Osteoblast (primary cell): Measurements from ENCODE around the gene AMY1C. TPM values are rescaled to one million over a fixed set of nuclear protein-coding genes. Genes with fewer than 3 reads are reported as not detected.
"Not testable (repeated sequence)": the region's sequence is repeated elsewhere in the genome, so short reads cannot be mapped to it uniquely, and the experiment has no call there.

Experiments used
- DNase-seq: peaks from one replicate; pipeline ENCODE4 v3.0.0; 2011; ENCODE audit warnings: low spot score, mixed read lengths; ENCODE audit not compliant: insufficient read length; ENCODE audit errors: missing footprints
- H2AFZ ChIP-seq: 2 replicates; pipeline ENCODE4 v1.6.0; 2011; ENCODE audit warnings: mild to moderate bottlenecking, low read length
- H3K27ac ChIP-seq: 2 replicates; pipeline ENCODE4 v1.5.1; 2011; ENCODE audit warnings: mild to moderate bottlenecking, low read depth, low read length, moderate library complexity
- H3K27me3 ChIP-seq: 2 replicates; pipeline ENCODE4 v1.6.0; 2012; ENCODE audit warnings: mild to moderate bottlenecking, control low read depth, inconsistent platforms, low read length, moderate library complexity; ENCODE audit not compliant: insufficient read depth
- H3K36me3 ChIP-seq: 2 replicates; pipeline ENCODE4 v1.5.1; 2011; ENCODE audit warnings: mild to moderate bottlenecking, low read length, control low read depth, moderate library complexity; ENCODE audit not compliant: insufficient read depth
- H3K4me1 ChIP-seq: 2 replicates; pipeline ENCODE4 v1.5.1; 2011; ENCODE audit warnings: mild to moderate bottlenecking, low read length, control low read depth, moderate library complexity; ENCODE audit not compliant: insufficient read depth
- H3K4me2 ChIP-seq: 2 replicates; pipeline ENCODE4 v1.6.0; 2011; ENCODE audit warnings: mild to moderate bottlenecking, low read length; ENCODE audit not compliant: insufficient read depth
- H3K4me3 ChIP-seq: fragments of 200-600 bp; sonication (generic); 3 replicates; pipeline ENCODE4 v1.5.1; 2012; ENCODE audit warnings: mild to moderate bottlenecking, low read length, inconsistent platforms; ENCODE audit not compliant: insufficient read depth
- H3K79me2 ChIP-seq: 2 replicates; pipeline ENCODE4 v1.6.0; 2012; ENCODE audit warnings: mild to moderate bottlenecking, low read length, control low read depth, inconsistent platforms; ENCODE audit not compliant: insufficient read depth
- H3K9me3 ChIP-seq: 2 replicates; pipeline ENCODE4 v1.5.1; 2011; ENCODE audit warnings: low read depth, low read length, control low read depth
- H4K20me1 ChIP-seq: 2 replicates; pipeline ENCODE4 v1.6.0; 2012; ENCODE audit warnings: mild to moderate bottlenecking, low read length, control low read depth; ENCODE audit not compliant: insufficient read depth
- total RNA-seq: library from RNA; depleted of rRNA; stranded (reverse); fragments of >200 nt; gene quantifications from 2 replicates; pipeline ENCODE4 v1.2.3, GENCODE V29; 2012

The AMY1C gene
- not detected in 2 replicates for total RNA-seq

GRCh38 chr1:103749598-103749997 lies at the start of gene AMY1C:
Gene AMY1C, plus strand, starts transcription at chr1:103749898. Its CDS starts 572 bp downstream, at chr1:103750470.
- not testable (repeated sequence) for DNase-seq, H3K4me3 ChIP-seq, H3K27me3 ChIP-seq, H3K9me3 ChIP-seq, H3K36me3 ChIP-seq, H4K20me1 ChIP-seq, H2AFZ ChIP-seq, H3K4me1 ChIP-seq, H3K79me2 ChIP-seq, H3K4me2 ChIP-seq, H3K27ac ChIP-seq

DNA sequence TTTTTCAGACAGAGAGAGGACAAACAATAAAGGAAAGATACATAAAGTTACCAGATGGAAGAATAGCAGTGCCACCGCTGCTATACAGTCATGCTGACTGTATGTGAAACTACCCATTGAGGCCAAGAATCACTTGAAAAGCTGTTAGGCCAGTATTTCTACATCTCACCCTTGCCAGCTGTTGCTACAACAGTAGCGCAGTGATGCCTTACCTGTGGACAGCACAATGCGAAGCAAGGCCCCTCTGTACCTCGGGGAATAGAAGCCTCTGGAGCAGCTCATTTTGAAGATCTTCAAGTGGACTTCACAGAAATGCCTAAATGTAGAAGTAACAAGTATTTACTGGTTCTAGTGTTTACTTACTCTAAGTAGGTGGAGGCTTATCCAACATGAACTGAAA lies 49.0 kb upstream of the AMY1C start:
- not testable (repeated sequence) for H2AFZ ChIP-seq, DNase-seq, H3K4me3 ChIP-seq

DNA sequence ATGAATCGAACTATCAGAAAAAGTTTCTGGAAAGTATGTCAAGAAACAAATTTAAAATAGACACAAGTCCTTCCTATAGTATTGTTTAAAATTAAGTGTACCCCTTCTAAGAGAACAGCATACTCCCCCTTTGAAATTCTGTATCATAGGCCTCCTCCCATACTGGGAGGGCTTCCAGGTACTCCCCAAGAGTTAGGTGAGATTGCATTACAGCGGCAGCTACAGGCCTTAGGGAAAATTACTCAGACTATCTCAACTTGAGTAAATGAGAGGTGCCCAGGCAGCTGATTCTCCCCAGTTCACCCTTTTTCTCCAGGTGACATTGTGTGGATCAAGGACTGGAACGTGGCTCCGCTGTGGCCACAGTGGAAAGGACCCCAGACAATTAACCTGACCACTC lies 48.4 kb upstream of the AMY1C start:
- not testable (repeated sequence) for H3K79me2 ChIP-seq, H3K9me3 ChIP-seq, H3K27me3 ChIP-seq, H3K4me2 ChIP-seq, H3K4me3 ChIP-seq, DNase-seq, H3K36me3 ChIP-seq, H3K27ac ChIP-seq, H2AFZ ChIP-seq, H3K4me1 ChIP-seq, H4K20me1 ChIP-seq

More for the DNA sequence above, 49.0 kb upstream of the AMY1C start:
- H3K27me3 ChIP-seq, H3K9me3 ChIP-seq, H3K27ac ChIP-seq, H3K36me3 ChIP-seq, H4K20me1 ChIP-seq, H3K4me2 ChIP-seq, H3K79me2 ChIP-seq, H3K4me1 ChIP-seq: not testable (repeated sequence)

DNA sequence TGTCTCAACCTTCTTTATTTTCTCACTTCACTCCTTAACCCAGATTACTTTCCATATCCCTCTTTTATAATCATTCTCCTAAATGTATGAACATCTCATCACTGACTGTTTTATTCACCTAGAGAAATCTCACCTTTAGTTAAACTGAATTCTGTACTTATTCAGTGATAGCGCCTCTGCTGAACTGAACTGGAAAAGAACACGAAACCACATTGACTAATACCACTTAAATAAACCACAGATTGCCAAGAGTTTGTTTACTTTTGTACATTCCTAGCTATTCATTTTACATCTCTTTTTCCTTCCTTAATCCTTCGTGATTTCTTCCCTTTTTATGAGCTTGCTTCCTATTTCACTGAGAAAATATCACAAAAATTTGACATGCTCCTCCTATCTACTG lies 42.0 kb upstream of the AMY1C start:
- H3K27me3 ChIP-seq, H4K20me1 ChIP-seq, H2AFZ ChIP-seq, H3K4me1 ChIP-seq, H3K79me2 ChIP-seq, H3K4me2 ChIP-seq, H3K27ac ChIP-seq, H3K9me3 ChIP-seq, DNase-seq, H3K36me3 ChIP-seq, H3K4me3 ChIP-seq: not testable (repeated sequence)

DNA sequence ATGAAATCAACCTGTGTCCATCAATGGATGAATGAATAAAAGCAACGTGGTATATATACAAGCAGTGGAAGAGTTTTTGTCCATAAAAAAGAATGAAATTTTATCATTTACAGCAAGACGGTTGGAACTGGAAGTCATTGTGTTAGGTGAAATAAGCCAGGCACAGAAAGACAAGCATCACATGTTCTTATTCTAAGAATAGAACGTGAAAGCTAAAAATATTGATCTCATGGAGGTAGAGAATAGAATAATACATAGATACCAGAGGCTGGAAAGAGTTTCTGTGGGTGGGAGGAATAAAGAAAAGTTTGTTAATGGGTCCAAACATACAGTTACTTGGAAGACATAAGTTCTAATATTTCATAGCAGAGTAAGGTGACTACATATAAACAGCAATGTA lies 39.3 kb upstream of the AMY1C start:
- H3K4me1 ChIP-seq, H3K27ac ChIP-seq, DNase-seq, H4K20me1 ChIP-seq, H2AFZ ChIP-seq, H3K27me3 ChIP-seq, H3K4me3 ChIP-seq, H3K79me2 ChIP-seq, H3K36me3 ChIP-seq, H3K9me3 ChIP-seq, H3K4me2 ChIP-seq: not testable (repeated sequence)

- H2AFZ ChIP-seq, H3K4me2 ChIP-seq, DNase-seq, H3K27ac ChIP-seq, H3K4me1 ChIP-seq, H3K36me3 ChIP-seq, H4K20me1 ChIP-seq, H3K79me2 ChIP-seq, H3K27me3 ChIP-seq, H3K4me3 ChIP-seq, H3K9me3 ChIP-seq: not testable (repeated sequence)
Observed at GRCh38 chr1:103717404-103717803, 32.3 kb upstream of the AMY1C start.

DNA sequence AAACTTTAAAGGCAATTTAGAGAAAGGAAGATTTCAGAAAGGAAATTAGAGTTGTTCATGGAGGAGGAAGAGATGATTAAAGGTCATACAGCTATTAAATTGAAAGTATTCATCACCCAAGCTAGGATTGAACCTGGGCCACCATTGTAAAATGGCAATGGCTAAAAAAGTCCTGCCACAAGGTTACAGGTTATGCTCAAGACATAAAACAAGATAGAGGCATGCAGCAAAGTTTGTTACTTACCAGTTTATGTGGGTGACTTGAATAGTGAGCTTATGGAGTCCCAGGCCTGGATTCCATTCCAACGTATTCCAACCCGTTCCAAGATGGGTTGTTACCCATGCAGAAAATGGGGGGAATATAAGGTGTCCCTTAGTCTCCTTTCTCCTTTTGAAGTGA lies 28.2 kb upstream of the AMY1C start:
- H3K4me1 ChIP-seq, H3K36me3 ChIP-seq, H3K4me3 ChIP-seq: not testable (repeated sequence)

GRCh38 chr1:103735334-103735733 lies 14.4 kb upstream of the AMY1C start:
- not testable (repeated sequence) for H3K79me2 ChIP-seq, H3K27ac ChIP-seq, H3K27me3 ChIP-seq, H2AFZ ChIP-seq, H3K4me2 ChIP-seq, H3K9me3 ChIP-seq, H3K36me3 ChIP-seq, H3K4me1 ChIP-seq, DNase-seq, H3K4me3 ChIP-seq, H4K20me1 ChIP-seq

More for the DNA sequence above, 28.2 kb upstream of the AMY1C start:
- H3K9me3 ChIP-seq, H3K4me2 ChIP-seq, H3K27ac ChIP-seq, H3K27me3 ChIP-seq, DNase-seq, H4K20me1 ChIP-seq, H2AFZ ChIP-seq, H3K79me2 ChIP-seq: not testable (repeated sequence)

GRCh38 chr1:103738031-103738430 lies 11.7 kb upstream of the AMY1C start:
- H4K20me1 ChIP-seq, H3K4me3 ChIP-seq, H3K9me3 ChIP-seq, DNase-seq, H3K36me3 ChIP-seq, H3K79me2 ChIP-seq, H3K27ac ChIP-seq, H3K4me1 ChIP-seq, H3K4me2 ChIP-seq, H3K27me3 ChIP-seq, H2AFZ ChIP-seq: not testable (repeated sequence)
